ENCODE results near the gene HTR2A.

DNA sequence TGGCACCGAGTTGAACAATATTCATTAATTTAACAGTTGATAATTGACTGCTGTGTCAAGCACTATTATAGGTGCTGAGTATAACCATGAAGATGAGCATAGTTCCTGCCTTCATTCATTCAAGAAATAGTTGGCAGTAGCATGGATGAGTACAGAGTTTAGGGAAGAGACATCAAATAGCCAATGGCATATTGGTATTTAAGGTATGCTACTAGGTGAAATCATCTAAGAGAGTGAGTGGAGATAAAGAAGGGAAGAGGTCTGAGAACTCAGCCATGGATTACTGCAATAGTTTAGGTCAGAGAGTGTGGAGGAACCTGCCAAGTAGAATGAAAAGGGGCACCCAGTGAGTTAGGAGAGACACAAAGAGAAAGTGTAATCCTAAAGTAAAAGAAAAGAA lies 4.9 kb upstream of the HTR2A start:
- TF ChIP-seq POLR2A (IDR thresholded peaks at IDR 0.05) = no peak
- TF ChIP-seq, protein P1, sequence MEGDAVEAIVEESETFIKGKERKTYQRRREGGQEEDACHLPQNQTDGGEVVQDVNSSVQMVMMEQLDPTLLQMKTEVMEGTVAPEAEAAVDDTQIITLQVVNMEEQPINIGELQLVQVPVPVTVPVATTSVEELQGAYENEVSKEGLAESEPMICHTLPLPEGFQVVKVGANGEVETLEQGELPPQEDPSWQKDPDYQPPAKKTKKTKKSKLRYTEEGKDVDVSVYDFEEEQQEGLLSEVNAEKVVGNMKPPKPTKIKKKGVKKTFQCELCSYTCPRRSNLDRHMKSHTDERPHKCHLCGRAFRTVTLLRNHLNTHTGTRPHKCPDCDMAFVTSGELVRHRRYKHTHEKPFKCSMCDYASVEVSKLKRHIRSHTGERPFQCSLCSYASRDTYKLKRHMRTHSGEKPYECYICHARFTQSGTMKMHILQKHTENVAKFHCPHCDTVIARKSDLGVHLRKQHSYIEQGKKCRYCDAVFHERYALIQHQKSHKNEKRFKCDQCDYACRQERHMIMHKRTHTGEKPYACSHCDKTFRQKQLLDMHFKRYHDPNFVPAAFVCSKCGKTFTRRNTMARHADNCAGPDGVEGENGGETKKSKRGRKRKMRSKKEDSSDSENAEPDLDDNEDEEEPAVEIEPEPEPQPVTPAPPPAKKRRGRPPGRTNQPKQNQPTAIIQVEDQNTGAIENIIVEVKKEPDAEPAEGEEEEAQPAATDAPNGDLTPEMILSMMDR (IDR thresholded peaks at IDR 0.05) = no peak

Measured in lower leg skin (tissue), 3 donors.